Prostate gland (tissue), 2 donors: Measurements from ENCODE around the gene TBC1D5.

Experiments
- POLR2A ChIP-seq: fragments of 450-650 bp; IDR thresholded peaks from one replicate; pipeline ENCODE4 v1.6.1; 2016; ENCODE audit warnings: antibody characterized with exemption, mild to moderate bottlenecking
- TF ChIP-seq, protein P1 (sequence below), 4 experiments: fragments of 200-600 bp in 2 of 4; fragments of 450-650 bp in 2 of 4; sonication (generic) in 2 of 4; IDR thresholded peaks; 1 replicate in 3 of 4; 2 replicates in 1 of 4; pipeline ENCODE4 v1.5.1; 2016 to 2019; ENCODE audit warnings: antibody characterized with exemption in 4 of 4, mild to moderate bottlenecking in 2 of 4, moderate library complexity in 2 of 4

DNA sequence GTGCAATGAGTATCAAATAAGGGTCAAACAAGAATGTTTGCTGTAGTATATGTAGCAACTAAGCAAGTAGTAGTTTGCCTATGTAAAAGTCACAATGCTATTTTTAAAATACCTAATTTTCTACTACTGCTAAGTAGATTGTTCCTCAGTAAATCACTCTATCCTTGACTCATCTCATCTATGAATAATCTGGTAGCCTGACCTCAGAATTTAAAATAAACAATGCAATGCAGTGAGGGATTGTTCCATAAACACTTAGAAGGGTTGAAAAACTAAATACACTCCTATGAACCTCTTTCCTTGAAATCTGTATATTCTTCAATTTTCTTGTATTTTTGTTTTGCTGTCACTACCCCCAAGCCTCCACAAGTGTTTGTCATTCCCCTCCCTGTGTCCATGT lies 253.3 kb downstream of the TBC1D5 start:
- TF ChIP-seq, protein P1, sequence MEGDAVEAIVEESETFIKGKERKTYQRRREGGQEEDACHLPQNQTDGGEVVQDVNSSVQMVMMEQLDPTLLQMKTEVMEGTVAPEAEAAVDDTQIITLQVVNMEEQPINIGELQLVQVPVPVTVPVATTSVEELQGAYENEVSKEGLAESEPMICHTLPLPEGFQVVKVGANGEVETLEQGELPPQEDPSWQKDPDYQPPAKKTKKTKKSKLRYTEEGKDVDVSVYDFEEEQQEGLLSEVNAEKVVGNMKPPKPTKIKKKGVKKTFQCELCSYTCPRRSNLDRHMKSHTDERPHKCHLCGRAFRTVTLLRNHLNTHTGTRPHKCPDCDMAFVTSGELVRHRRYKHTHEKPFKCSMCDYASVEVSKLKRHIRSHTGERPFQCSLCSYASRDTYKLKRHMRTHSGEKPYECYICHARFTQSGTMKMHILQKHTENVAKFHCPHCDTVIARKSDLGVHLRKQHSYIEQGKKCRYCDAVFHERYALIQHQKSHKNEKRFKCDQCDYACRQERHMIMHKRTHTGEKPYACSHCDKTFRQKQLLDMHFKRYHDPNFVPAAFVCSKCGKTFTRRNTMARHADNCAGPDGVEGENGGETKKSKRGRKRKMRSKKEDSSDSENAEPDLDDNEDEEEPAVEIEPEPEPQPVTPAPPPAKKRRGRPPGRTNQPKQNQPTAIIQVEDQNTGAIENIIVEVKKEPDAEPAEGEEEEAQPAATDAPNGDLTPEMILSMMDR (IDR thresholded peaks at IDR 0.05) = no peak
- TF ChIP-seq POLR2A = no peak
